GM12892 (cell line): ENCODE data around the gene POLRMT.

ENCODE experiments used
- POLR2A ChIP-seq: IDR thresholded peaks from 2 replicates; pipeline ENCODE4 v1.6.1; 2011; ENCODE audit warnings: low read depth, low read length, control low read depth
- POLR2AphosphoS5 ChIP-seq: IDR thresholded peaks from 2 replicates; pipeline ENCODE4 v1.6.1; 2011; ENCODE audit warnings: low read depth, low read length, control low read depth
- TAF1 ChIP-seq: IDR thresholded peaks from 2 replicates; pipeline ENCODE4 v1.6.1; 2011; ENCODE audit warnings: low read depth, mild to moderate bottlenecking, control low read depth, low read length, borderline replicate concordance

GRCh38 chr19:594265-594870, 39.0 kb downstream of the POLRMT start:
- TF ChIP-seq POLR2AphosphoS5 (no peak), POLR2A (no peak), TAF1 (no peak)
